ENCODE data around the gene MT1X.

DNA sequence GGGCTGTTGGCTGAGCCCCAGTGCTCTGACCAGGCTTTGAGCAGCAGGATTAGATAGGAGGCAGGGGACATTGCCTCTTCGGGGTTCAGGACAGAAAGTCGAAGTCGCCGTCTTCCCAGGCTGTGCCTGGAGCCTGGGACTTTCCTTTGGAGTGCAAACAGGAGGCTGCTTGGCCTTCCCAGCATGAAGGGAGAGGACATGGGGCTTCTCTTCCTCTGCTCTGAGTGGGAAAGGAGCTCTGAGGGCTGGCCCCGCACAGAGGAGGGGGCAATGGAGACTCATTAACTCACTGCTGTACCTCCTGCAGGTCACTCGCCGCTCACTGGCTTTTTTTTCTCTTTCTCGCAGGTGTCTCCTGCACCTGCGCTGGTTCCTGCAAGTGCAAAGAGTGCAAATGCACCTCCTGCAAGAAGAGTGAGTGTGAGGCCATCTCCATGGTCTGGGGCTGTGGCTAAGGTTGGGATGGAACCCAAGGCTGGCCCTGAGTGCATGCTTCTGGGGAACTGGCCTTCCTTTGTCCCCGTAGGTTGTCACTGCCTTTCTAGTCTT, 23.9 kb upstream of the MT1X start:
- TF ChIP-seq, protein P1, sequence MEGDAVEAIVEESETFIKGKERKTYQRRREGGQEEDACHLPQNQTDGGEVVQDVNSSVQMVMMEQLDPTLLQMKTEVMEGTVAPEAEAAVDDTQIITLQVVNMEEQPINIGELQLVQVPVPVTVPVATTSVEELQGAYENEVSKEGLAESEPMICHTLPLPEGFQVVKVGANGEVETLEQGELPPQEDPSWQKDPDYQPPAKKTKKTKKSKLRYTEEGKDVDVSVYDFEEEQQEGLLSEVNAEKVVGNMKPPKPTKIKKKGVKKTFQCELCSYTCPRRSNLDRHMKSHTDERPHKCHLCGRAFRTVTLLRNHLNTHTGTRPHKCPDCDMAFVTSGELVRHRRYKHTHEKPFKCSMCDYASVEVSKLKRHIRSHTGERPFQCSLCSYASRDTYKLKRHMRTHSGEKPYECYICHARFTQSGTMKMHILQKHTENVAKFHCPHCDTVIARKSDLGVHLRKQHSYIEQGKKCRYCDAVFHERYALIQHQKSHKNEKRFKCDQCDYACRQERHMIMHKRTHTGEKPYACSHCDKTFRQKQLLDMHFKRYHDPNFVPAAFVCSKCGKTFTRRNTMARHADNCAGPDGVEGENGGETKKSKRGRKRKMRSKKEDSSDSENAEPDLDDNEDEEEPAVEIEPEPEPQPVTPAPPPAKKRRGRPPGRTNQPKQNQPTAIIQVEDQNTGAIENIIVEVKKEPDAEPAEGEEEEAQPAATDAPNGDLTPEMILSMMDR (conservative IDR thresholded peaks at IDR 0.05): no peak
- TF ChIP-seq EZH2 (IDR thresholded peaks at IDR 0.05; ENCODE audit: low read depth): no peak
